GM23338 (cell line): ENCODE results near the gene SORCS2.

ENCODE experiments used
- EZH2 ChIP-seq: fragments of 200-600 bp; sonication (generic); IDR thresholded peaks from one replicate; pipeline ENCODE4 v1.8.0; 2017; ENCODE audit warnings: antibody characterized with exemption, mild to moderate bottlenecking, low read depth; ENCODE audit not compliant: unreplicated experiment
- POLR2AphosphoS5 ChIP-seq: IDR thresholded peaks from 2 replicates; pipeline ENCODE4 v1.6.1; 2016; ENCODE audit warnings: antibody characterized with exemption, low read depth

GRCh38 chr4:7244751-7245320, 52.5 kb downstream of the SORCS2 start:
- TF ChIP-seq POLR2AphosphoS5 = no peak
- no peak for TF ChIP-seq EZH2
